MM.1S (cell line): Measurements from ENCODE around the gene GCNT2.

Experiments used
- EZH2 ChIP-seq: fragments of 300-600 bp; sonication (generic); optimal IDR thresholded peaks from 2 replicates; pipeline ENCODE3; 2017; ENCODE audit warnings: low read depth, mild to moderate bottlenecking, antibody characterized with exemption, low read length, mixed read lengths
- EZH2phosphoT487 ChIP-seq: fragments of 300-600 bp; sonication (generic); IDR thresholded peaks from 2 replicates; pipeline ENCODE4 v1.6.1; 2018; ENCODE audit warnings: antibody characterized with exemption, low read length
- TF ChIP-seq, protein P1 (sequence below): fragments of 300-600 bp; sonication (generic); IDR thresholded peaks from 2 replicates; pipeline ENCODE4 v1.5.1; 2016; ENCODE audit warnings: antibody characterized with exemption, low read length, mixed read lengths

DNA sequence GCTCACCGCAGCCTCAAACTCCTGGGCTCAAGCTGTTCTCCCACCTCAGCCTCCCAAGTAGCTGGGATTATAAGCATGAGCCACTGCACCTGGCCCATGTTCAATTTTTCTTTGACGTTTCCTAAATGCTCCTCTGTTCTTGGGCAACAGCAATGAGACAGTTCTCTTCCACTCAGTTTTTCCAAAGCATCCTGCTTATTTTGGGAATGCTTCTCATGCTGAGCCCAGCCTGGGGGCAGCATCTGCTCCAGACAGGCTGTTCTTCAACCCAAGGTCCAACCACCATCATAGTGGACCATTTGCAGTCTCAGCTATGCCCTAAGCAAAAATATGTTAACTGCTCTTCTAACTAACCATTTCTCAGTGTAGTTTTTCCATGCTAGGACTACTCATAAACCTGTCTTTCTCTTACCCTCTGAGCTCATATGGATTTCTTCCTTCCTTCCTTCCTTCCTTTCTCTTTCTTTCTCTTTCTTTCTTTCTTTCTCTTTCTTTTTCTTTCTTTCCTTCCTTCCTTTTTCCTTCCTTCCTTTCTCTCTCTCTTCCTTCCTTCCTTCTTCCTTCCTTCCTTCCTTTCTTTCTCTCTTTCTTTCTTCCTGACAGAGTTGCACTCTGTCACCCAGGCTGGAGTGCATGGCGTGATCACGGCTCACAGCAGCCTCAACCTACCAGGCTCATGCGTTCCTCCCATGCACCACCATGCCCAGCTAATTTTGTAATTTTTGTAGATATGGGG is 48.4 kb downstream of the GCNT2 start:
- no peak for TF ChIP-seq EZH2phosphoT487
- TF ChIP-seq, protein P1, sequence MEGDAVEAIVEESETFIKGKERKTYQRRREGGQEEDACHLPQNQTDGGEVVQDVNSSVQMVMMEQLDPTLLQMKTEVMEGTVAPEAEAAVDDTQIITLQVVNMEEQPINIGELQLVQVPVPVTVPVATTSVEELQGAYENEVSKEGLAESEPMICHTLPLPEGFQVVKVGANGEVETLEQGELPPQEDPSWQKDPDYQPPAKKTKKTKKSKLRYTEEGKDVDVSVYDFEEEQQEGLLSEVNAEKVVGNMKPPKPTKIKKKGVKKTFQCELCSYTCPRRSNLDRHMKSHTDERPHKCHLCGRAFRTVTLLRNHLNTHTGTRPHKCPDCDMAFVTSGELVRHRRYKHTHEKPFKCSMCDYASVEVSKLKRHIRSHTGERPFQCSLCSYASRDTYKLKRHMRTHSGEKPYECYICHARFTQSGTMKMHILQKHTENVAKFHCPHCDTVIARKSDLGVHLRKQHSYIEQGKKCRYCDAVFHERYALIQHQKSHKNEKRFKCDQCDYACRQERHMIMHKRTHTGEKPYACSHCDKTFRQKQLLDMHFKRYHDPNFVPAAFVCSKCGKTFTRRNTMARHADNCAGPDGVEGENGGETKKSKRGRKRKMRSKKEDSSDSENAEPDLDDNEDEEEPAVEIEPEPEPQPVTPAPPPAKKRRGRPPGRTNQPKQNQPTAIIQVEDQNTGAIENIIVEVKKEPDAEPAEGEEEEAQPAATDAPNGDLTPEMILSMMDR, result no peak
- TF ChIP-seq EZH2, result no peak
